ENCODE data around the gene CTNNA3. TPM values are rescaled to one million over a fixed set of nuclear protein-coding genes. Genes with fewer than 3 reads are reported as not detected.

CTNNA3 gene
- total and polyA plus RNA-seq, 2 of the 4 experiments (the other 2 are of a cell fraction): 0.19 to 0.90 TPM

DNA sequence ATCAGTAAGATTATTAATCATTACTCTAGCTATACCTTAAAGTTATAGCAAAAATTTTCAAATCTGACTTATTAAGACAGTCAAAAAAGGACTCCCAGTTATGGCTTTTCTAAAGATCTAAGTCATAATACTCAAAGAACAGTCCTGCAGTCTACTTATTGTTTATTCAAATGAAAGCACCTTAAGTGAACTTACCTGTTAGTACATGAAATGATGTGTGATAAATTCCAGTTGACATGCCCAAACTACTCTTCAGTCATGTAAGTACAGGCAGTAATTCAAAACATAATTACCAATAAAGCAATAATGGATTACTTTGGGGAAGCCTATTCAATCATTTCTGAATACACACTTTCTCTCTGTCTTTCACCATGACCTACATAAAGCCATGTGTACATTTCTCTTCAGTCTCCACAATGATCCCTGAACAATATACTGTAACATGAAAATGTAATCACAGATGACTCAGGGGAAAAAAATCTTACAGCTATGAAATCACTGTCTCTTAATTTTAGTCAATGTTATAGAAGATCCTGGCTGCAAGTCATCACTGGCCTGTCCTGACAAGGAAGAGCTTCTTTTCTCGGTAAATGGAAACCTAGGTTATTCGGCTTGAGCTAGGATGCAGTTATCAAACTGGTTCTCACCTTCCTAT is 1190.9 kb downstream of the CTNNA3 start:
- Histone ChIP-seq H3K36me3 (ENCODE audit: control insufficient read depth, insufficient read depth, low read length) (no peaks in the 10 kb centered on the region), H3K4me3 (ENCODE audit: insufficient read depth, low read depth, low read length) (no peak overlapping the region), H3K14ac (replicated peaks; ENCODE audit: low read depth, low read length) (no peak overlapping the region), H4K5ac (ENCODE audit: low read depth, low read length) (no peak overlapping the region), H3K9me1 (ENCODE audit: insufficient read depth, low read length) (no peaks in the 10 kb centered on the region), H4K91ac (ENCODE audit: insufficient read depth, low read depth, low read length) (no peak overlapping the region), H2AK5ac (ENCODE audit: low read depth, low read length) (no peak overlapping the region), H2BK15ac (ENCODE audit: low read depth, low read length) (no peak overlapping the region), H3K23ac (ENCODE audit: low read depth, low read length) (no peak overlapping the region), H2AFZ (replicated peaks; ENCODE audit: low read length, poor library complexity) (no peak overlapping the region), H3K9ac (ENCODE audit: low read depth, low read length) (no peak overlapping the region), H3K27me3 (ENCODE audit: control insufficient read depth, insufficient read depth, low read length) (no peaks in the 10 kb centered on the region), H3K4me1 (ENCODE audit: control insufficient read depth, insufficient read depth, low read length) (no peaks in the 10 kb centered on the region), H3K18ac (ENCODE audit: low read depth, low read length) (no peak overlapping the region), H4K8ac (ENCODE audit: low read depth in 2 of 2, low read length in 2 of 2) (no peak overlapping the region), H2BK20ac (ENCODE audit: low read depth, low read length) (no peak overlapping the region), H3K9me3 (ENCODE audit: control insufficient read depth, insufficient read depth, low read length) (no peaks in the 10 kb centered on the region), H3K79me1 (ENCODE audit: low read depth in 1 of 2, low read length in 2 of 2) (no peaks in the 10 kb centered on the region), H2AK9ac (replicated peaks; ENCODE audit: low read depth, low read length, poor library complexity) (no peak overlapping the region), H2BK120ac (ENCODE audit: low read depth, low read length) (no peak overlapping the region), H2BK5ac (ENCODE audit: low read depth, low read length, poor library complexity, severe bottlenecking) (no peak overlapping the region), H3K56ac (ENCODE audit: extremely low read depth, insufficient read depth, low read length) (no peak overlapping the region), H3K27ac (ENCODE audit: insufficient read depth, low read length) (no peak overlapping the region), H3K4ac (ENCODE audit: low read depth, low read length) (no peak overlapping the region), H4K20me1 (ENCODE audit: insufficient read depth, low read length) (no peaks in the 10 kb centered on the region), H3K4me2 (ENCODE audit: low read depth, low read length) (no peak overlapping the region)
- ChIA-PET CTCF (no interaction called here), POLR2A (ENCODE audit: unreplicated experiment) (no interaction called here)
- in situ Hi-C loops (cut with MboI; ENCODE audit: low sequenced_read_pairs) (no loop called here), dilution Hi-C loops (cut with HindIII; ENCODE audit: low sequenced_read_pairs, unreplicated experiment) (no loop called here), intact Hi-C loops (cut with micrococcal nuclease) (no loop called here)
- no TSS peak for BruUV-seq (replicated peaks)
- DNase-seq: peak; percentile 0
- no peak for ATAC-seq (ENCODE audit: low read depth)
- no CpG with 5 or more reads among the region's 2 CpGs for WGBS, 2 experiments (ENCODE audit: extremely low coverage in 2 of 2, insufficient read length in 1 of 2)
- TF ChIP-seq CEBPB (IDR thresholded peaks at IDR 0.05; ENCODE audit: low read depth, low read length) (no peak), RFX5 (IDR thresholded peaks at IDR 0.05; ENCODE audit: low read depth, low read length) (no peak), CHD1 (IDR thresholded peaks at IDR 0.05; ENCODE audit: low read depth, low read length) (no peak), BHLHE40 (IDR thresholded peaks at IDR 0.05; ENCODE audit: low read depth, low read length) (no peak), MAFK (IDR thresholded peaks at IDR 0.05; ENCODE audit: low read depth, low read length) (no peak), MXI1 (IDR thresholded peaks at IDR 0.05; ENCODE audit: borderline replicate concordance, low read depth, low read length) (no peak), MAZ (IDR thresholded peaks at IDR 0.05; ENCODE audit: borderline replicate concordance, low read depth, low read length) (no peak), FOS (IDR thresholded peaks at IDR 0.05; ENCODE audit: low read depth, low read length) (no peak)
- TF ChIP-seq, protein P1, sequence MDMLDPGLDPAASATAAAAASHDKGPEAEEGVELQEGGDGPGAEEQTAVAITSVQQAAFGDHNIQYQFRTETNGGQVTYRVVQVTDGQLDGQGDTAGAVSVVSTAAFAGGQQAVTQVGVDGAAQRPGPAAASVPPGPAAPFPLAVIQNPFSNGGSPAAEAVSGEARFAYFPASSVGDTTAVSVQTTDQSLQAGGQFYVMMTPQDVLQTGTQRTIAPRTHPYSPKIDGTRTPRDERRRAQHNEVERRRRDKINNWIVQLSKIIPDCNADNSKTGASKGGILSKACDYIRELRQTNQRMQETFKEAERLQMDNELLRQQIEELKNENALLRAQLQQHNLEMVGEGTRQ (IDR thresholded peaks at IDR 0.05; ENCODE audit: low read depth, low read length): no peak
- TF ChIP-seq, protein P2, sequence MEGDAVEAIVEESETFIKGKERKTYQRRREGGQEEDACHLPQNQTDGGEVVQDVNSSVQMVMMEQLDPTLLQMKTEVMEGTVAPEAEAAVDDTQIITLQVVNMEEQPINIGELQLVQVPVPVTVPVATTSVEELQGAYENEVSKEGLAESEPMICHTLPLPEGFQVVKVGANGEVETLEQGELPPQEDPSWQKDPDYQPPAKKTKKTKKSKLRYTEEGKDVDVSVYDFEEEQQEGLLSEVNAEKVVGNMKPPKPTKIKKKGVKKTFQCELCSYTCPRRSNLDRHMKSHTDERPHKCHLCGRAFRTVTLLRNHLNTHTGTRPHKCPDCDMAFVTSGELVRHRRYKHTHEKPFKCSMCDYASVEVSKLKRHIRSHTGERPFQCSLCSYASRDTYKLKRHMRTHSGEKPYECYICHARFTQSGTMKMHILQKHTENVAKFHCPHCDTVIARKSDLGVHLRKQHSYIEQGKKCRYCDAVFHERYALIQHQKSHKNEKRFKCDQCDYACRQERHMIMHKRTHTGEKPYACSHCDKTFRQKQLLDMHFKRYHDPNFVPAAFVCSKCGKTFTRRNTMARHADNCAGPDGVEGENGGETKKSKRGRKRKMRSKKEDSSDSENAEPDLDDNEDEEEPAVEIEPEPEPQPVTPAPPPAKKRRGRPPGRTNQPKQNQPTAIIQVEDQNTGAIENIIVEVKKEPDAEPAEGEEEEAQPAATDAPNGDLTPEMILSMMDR (conservative IDR thresholded peaks at IDR 0.05; ENCODE audit: low read depth, low read length): no peak
- TF ChIP-seq, protein P3, sequence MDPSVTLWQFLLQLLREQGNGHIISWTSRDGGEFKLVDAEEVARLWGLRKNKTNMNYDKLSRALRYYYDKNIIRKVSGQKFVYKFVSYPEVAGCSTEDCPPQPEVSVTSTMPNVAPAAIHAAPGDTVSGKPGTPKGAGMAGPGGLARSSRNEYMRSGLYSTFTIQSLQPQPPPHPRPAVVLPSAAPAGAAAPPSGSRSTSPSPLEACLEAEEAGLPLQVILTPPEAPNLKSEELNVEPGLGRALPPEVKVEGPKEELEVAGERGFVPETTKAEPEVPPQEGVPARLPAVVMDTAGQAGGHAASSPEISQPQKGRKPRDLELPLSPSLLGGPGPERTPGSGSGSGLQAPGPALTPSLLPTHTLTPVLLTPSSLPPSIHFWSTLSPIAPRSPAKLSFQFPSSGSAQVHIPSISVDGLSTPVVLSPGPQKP (IDR thresholded peaks at IDR 0.05; ENCODE audit: borderline replicate concordance, low read depth, low read length): no peak
